GDM1 (cell line): ENCODE measurements around the gene ZFPM1.
A peak's percentile ranks its signal among the peaks of the same experiment; 100 is the strongest.

Experiments
- DNase-seq: peaks from one replicate; lab custom pipeline; 2025; lab: John Stamatoyannopoulos, UW

Gene ZFPM1

DNA sequence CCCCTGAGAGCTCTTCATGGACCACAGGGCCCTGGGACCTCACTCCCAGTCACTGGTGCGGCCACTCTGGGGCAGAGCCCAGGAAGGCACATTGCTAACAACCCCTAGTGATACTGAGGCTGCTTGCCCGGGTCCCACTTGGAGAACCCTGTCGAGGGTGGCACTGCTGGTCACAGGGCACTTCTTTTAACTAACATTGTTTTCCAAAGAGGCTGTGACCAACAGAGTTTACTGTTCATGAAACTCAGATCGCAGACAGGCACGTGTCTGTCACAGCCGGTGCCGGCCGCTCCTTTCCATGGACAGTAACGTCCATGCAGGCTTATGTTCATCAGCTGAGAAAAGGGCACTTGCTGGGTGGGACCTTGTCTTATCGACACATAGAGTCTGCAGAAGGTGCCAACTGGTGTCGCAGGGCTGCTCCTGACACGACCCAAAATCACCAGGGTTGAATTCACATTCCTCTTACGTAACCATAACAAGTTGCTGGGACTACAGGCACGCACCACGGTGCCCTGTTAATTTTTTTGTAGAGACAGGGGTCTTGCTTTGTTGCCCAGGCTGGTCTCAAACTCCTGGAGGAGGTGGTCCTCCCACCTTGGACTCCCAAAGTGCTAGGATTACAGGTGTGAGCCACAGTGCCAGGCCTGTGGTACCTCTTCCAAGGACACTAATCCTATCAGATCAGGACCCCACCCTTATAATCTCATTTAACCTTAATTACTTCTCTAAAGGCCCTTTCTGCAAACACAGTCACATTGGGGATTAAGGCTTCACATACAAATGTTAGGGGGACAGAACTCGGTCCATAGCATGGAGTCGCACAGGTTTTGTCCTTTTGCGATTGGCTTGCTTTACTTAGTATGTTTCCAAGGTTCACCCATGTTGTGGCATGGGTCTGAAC is 115.9 kb downstream of the ZFPM1 start:
- no peak for DNase-seq

DNA sequence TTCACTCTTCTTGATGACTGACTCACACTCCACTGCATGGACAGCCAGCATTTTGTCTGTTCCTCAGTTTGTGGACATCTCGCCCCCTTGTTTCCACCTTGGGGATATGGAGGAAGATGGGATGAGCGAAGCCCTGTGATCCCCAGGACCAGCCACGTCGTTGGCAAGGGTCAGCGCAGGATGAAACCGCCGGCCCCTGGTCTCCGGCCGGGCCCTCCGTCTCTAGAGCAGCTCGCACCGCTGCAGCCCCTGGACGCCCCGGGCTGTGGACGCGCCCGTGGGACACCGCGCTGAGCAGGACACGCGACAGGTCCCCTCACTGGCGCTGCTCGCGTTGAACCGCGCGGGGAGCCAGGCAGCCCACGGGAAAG is 116.5 kb downstream of the ZFPM1 start:
- DNase-seq, result no peak

DNA sequence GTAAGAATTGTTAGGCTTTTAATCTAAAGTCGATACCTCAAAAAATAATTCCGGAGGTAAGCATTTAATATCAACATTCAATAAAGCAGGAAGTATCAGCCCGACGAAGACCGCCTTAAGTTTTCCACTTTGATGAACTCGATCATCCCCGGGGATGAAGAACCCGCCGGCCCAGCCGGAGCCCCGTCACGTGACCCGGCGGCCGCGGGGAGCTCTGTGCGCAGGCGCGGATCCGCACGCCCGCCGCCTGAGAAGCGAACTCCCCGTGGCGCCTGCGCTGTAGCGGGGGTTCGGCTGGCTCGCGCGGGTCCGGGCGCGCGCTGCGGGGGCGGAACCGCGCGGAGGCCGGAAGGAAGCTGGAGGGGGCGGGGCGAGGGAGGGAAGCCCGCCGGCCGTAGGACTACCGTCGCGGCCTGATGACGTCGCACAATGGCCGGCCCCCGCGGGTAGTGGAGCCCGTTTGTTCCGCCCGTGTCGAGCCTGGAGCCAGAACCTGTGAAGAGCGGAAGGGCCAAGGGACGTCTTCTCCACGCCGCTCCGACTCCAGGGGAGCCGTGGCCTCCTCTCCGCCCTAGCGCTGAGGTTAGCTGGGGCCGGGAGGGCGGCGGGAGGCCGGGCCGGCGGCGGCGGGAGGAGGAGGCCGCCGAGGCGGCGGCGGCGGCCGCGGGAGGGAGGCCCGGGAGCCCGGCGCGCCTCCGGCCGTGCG is 117.1 kb downstream of the ZFPM1 start, which contains the start of gene ZC3H18:
Gene ZC3H18 (plus strand): TSS at position 419 of the 706 bp plus-strand sequence. CDS start 6,721 bp downstream, outside the sequence.
- DNase-seq, result peak; percentile 84

DNA sequence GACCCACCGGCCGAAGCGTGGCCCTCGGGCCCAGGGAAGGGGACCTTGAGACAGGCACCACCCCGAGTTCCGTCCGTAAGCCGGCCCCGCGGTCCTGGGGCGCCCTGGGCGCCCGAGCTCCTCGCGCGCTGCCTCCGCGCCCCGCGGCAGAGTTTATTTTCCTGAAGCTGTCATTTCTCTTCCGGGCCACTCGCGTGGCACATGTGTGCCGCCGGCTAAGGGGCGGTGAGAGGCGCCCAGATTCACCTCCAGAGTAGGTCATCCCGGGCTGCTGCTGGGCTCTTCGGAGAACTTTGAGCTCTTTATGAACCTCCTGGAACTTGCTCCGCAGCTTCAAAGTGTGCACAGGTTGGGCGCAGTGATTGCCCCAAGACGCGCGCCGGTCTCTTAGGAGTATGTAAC is 117.6 kb downstream of the ZFPM1 start:
- DNase-seq, result no peak

DNA sequence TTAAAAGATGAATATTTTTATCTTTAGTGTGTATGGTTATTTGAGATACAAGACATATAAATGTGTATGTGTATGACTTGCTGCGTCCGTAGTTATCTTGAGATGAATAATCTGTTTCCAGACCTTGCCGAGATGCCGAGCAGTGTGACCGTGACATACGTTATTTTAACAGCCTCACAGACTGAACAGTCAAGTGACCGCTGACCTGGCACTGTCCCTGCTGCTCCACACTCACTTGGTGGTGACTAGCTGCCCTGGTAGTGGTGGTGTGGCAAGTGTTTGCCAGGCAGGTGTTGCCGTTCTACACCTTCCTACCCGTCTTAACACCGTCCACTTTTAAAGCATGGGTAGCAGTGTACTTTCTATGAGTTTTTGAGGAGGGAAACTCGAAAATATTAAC is 122.2 kb downstream of the ZFPM1 start:
- DNase-seq, result no peak

DNA sequence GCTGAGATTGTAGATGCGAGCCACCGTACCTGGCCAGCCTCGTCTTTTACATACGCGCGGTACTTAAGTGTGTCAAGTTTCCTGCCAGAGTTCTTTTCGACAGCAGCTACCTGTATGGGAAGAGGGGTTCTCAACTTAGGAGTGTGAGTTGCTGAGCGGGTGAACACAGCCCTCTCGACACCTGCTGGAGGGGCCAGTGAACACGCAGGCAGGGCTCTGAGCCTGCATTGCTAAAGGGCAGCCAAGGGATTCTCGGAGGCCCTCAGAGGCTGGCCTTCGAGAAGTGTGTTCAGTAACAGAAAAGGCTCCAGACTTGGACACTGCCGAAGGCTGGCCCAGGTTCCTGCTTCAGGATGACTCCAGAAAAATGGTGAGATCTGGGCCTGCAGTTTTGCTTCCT is 123.2 kb downstream of the ZFPM1 start:
- DNase-seq, result no peak

DNA sequence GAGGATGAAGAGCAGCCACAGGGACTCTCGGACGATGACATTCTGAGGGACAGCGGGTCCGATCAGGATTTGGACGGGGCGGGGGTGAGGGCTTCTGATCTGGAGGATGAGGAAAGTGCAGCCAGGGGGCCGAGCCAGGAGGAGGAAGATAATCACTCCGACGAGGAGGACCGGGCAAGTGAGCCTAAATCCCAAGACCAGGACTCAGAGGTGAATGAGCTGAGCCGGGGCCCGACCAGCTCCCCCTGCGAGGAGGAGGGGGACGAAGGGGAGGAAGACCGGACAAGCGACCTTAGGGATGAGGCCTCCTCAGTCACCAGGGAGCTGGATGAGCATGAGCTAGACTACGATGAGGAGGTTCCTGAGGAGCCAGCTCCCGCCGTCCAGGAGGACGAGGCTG is 124.1 kb downstream of the ZFPM1 start:
- DNase-seq, result no peak

DNA sequence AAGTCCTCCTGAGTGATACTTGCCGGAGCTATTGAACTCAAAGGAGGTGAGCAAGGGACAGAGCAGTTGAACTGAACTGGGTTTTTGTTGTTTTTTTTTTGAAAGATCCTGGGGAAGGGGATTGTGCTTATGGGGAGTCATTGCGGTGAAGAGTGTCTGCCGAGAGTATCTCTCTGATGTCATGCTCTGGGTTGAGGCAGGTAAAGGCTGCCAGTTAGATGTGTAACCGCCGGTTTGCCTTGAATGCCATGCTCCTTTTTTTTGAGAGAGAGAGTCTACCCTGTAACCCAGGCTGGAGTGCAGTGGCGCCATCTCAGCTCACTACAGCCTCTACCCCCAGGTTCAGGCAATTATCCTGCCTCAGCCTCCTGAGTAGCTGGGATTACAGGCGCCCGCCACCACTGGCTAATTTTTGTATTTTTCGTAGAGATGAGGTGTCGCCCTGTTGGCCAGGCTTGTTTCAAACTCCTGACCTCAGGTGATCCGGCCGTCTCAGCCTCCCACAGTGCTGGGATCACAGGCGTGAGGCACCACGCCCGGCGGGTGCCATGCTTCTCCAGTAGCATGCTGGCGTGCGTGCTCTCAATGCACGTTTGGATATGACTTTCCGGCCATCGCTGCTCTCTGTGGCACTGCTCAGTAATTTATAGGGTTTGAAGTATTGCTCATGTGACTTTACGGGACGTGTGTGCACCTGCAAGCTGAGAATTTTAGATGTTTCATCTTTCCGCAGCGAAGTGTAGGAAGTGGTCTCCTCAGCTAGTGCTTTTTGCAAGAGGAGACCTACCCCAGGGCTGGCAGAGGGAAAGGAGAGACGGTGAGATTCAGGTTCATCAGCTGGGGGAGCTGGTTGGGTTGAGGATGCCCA is 125.6 kb downstream of the ZFPM1 start:
- DNase-seq, result no peak

DNA sequence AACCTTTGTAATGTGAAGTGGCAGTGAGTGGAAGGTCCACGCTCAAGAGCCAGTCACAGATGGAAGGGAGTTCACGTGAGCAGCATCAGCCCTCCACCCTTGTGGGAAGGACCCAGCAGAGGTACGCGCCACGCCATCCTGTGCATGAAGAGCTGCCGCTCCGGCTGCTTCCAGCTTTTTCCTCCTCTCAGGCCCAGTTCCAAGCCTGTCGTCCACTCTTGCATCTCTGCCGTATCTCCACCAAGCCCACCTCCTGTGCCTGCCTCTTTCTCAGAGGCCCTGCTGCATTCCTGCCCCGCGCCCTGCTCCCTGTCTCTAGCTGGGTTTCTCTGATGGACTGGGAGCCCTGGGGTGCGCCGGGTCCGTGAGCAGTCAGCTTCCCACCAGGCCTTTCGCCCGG is 127.3 kb downstream of the ZFPM1 start:
- no peak for DNase-seq

DNA sequence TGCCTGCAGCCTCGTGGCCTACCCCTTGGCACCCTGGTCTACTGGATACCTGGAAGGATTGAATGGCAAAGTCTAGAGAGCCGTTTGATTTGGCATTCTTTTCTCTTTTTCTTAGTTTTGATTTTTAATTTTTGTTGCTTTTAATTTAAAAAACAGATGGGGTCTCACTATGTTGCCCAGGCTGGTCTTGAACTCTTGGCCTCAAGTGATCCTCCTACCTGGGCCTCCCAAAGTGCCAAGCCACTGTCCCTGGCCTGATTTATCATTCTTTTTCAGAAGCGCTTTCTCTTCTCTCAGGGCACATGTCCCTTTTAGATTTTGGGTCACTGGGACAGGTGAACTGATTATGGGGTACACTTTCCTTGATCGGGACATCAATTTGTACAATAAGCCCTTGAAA is 128.0 kb downstream of the ZFPM1 start:
- DNase-seq, result no peak

DNA sequence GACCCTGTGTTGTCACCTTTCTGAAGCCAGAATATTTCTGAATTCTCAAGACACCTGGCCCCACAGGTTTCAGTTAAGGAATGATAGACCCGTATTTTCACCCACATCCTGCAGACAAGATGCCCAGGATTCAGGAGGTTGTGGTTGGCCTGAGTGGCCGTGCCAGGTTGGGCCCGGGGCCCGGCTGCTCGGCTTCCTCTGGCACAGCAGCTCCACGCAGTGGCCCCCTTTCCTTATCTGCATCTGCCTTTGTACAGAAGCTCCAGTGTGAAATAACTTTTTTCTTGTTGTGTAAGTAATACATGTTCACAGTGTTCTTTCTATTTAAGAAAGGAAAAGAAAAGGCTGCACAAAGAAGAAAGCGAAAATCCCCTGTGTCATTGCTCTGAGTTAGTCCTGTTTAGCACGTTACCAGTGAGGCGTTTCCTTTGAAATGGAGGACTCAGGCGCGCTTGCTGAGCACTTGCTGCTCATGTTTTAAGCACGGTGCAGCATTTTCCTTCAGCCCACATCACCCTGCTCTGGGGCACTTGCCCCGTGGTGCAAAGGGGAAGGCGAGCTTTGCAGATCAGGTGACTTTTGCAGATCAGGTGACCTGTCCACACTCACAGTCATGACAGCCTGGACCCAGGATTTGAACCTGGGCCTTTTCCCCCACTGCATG is 130.0 kb downstream of the ZFPM1 start:
- no peak for DNase-seq

DNA sequence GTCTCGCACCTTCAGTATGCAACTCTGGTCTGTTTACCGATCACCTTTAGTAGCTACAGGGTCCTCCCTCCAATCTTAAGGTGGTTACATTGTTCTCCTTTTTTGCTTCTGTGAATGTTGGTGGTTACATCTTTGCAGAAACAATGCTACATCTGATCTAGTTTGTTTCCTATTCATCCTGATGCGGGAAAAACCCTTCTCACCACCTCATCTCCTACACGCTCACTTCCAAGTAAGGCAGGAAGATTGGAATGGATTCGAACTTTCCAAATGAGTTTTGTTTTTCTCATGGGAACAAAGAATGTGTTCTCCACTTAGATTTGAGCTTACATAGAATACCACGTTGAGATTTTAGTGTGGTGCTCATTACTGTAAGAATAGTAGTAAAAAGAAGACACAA is 131.6 kb downstream of the ZFPM1 start:
- DNase-seq, result no peak

DNA sequence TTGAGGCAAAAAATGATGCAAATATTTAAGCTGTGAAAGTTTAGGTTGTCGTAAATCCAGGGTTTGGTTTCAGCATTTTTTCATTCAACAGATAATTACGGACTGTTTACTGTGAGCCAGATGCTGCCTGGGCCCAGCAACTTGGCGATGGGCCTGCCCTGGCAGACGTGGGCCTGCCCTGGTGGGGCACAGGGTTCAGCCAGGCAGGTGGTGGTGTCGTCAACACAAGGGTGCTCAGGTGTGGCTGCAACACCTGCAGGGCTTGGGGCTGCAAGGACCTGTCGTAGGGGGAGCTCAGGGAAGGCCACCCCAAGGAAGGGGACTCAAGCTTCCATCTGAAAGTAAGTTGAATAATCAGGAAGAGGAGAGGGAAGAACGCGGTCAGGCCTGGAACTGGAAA is 132.2 kb downstream of the ZFPM1 start:
- no peak for DNase-seq

DNA sequence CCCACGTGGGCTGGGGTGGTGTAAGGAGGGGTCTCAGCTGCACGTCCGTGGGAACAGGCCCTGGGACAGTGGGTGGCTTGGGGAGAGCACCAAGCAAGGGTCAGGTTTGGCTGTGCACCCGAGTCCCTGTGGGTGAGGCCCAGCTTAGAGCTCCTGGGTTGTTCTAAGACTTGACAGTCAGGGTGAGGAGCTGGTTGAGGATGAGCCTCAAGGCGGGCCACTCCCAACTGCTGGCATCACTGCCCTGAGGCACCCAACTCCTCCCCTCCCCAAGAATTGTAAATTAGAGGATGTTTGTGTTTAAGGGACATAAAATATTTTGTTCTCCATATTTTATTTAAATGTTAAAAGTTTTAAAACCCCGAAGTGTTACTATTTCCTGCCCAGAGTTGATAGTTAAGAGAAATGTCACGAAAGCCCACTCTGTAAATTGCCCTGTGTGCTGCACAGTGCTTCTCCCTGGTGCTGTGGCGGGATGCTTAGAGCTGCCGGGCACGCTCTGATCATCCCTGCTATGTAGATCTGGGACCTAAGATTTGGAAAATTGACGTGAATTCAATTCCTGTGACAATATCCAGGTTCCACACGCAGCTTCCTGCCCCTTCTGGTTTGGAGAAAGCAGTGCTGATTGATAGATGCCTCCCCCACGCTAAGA is 133.0 kb downstream of the ZFPM1 start:
- no peak for DNase-seq
